ENCODE data around the gene ZNF862.

The ZNF862 gene

GRCh38 chr7:149867762-149868622 lies 29.8 kb downstream of the ZNF862 start:
- no peak for DNase-seq

GRCh38 chr7:149868623-149869290 lies 30.6 kb downstream of the ZNF862 start:
- no peak for DNase-seq

- no peak for DNase-seq
Measured at GRCh38 chr7:149869291-149869650, 31.1 kb downstream of the ZNF862 start.

- DNase-seq, result no peak
Measured at GRCh38 chr7:149869867-149870266, 31.7 kb downstream of the ZNF862 start.

GRCh38 chr7:149870274-149870673 lies 32.1 kb downstream of the ZNF862 start:
- DNase-seq, result no peak

- no peak for DNase-seq
Measured at GRCh38 chr7:149870701-149871483, 32.7 kb downstream of the ZNF862 start.

GRCh38 chr7:149871576-149871975 lies 33.4 kb downstream of the ZNF862 start:
- no peak for DNase-seq

- DNase-seq, result peak; percentile 67
Measured at GRCh38 chr7:149872419-149873073, 34.4 kb downstream of the ZNF862 start.

GRCh38 chr7:149873074-149873969 lies 35.1 kb downstream of the ZNF862 start, which contains the start of gene ATP6V0E2:
TSS of gene ATP6V0E2 (plus strand) at chr7:149873969. CDS start at chr7:149874066, 97 bp downstream.
- DNase-seq, result peak; percentile 79

- no peak for DNase-seq
Measured at GRCh38 chr7:149873970-149874643, 35.9 kb downstream of the ZNF862 start.

GRCh38 chr7:149874644-149875028 lies 36.5 kb downstream of the ZNF862 start:
- DNase-seq, result no peak

GRCh38 chr7:149875396-149875795 lies 37.2 kb downstream of the ZNF862 start:
- DNase-seq, result no peak

GRCh38 chr7:149877890-149878522 lies 39.8 kb downstream of the ZNF862 start:
- DNase-seq, result no peak

- no peak for DNase-seq
Measured at GRCh38 chr7:149878523-149878921, 40.3 kb downstream of the ZNF862 start.

GRCh38 chr7:149879271-149879743 lies 41.1 kb downstream of the ZNF862 start:
- DNase-seq, result no peak

- DNase-seq, result no peak
Measured at GRCh38 chr7:149879766-149880637, 41.8 kb downstream of the ZNF862 start.

- DNase-seq, result no peak
Measured at GRCh38 chr7:149880638-149881311, 42.6 kb downstream of the ZNF862 start.

- no peak for DNase-seq
Measured at GRCh38 chr7:149881328-149882247, 43.4 kb downstream of the ZNF862 start.
